IMR-90 (cell line): ENCODE measurements around the gene DPPA2. TPM values are rescaled to one million over a fixed set of nuclear protein-coding genes. Genes with fewer than 3 reads are reported as not detected.
"Not testable (repeated sequence)": the region's sequence is repeated elsewhere in the genome, so short reads cannot be mapped to it uniquely, and the experiment has no call there.

Experiments used
- ATAC-seq: fragments of 200-7000 bp; cut with Tn5 transposase; 2 replicates; pipeline ENCODE4 v1.9.1; 2020; ENCODE audit warnings: low read depth, mild to moderate bottlenecking, moderate library complexity
- BruUV-seq: library from RNA; stranded (reverse); fragments of 400-500 nt; replicated peaks from 2 replicates; lab custom pipeline; 2021; lab: Mats Ljungman, UMichigan
- CTCF ChIA-PET: fragments of 300-600 bp; formaldehyde crosslinking; extraction: SDS; loops from one replicate; lab custom pipeline; 2021; ENCODE audit warnings: antibody characterized with exemption; lab: Yijun Ruan, JAX
- POLR2A ChIA-PET: fragments of 300-600 bp; sonication (Branson Sonifier 250); formaldehyde crosslinking; loops from one replicate; lab custom pipeline; 2022; ENCODE audit warnings: antibody characterized with exemption; ENCODE audit not compliant: unreplicated experiment; lab: Charles Lee
- DNase-seq: peaks from one replicate; pipeline ENCODE4 v3.0.0; 2013
- H2AFZ ChIP-seq: replicated peaks from 2 replicates; pipeline ENCODE3; 2013; ENCODE audit warnings: low read length, mild to moderate bottlenecking; ENCODE audit not compliant: poor library complexity
- H2AK5ac ChIP-seq: 2 replicates; pipeline ENCODE4 v1.6.1; 2013; ENCODE audit warnings: low read depth, low read length, inconsistent platforms
- H2AK9ac ChIP-seq: replicated peaks from 2 replicates; pipeline ENCODE3; 2013; ENCODE audit warnings: mild to moderate bottlenecking, low read depth, low read length, moderate library complexity; ENCODE audit not compliant: poor library complexity
- H2BK120ac ChIP-seq: 2 replicates; pipeline ENCODE4 v1.6.1; 2013; ENCODE audit warnings: low read depth, low read length, inconsistent platforms
- H2BK15ac ChIP-seq: 3 replicates; pipeline ENCODE4 v1.6.1; 2013; ENCODE audit warnings: low read depth, low read length, inconsistent platforms
- H2BK20ac ChIP-seq: 2 replicates; pipeline ENCODE4 v1.6.1; 2013; ENCODE audit warnings: low read depth, mild to moderate bottlenecking, inconsistent platforms, low read length, moderate library complexity
- H2BK5ac ChIP-seq: 2 replicates; pipeline ENCODE4 v1.6.1; 2013; ENCODE audit warnings: mild to moderate bottlenecking, low read depth, low read length, inconsistent platforms; ENCODE audit not compliant: poor library complexity, severe bottlenecking
- H3K14ac ChIP-seq: replicated peaks from 2 replicates; pipeline ENCODE4 v1.6.1; 2013; ENCODE audit warnings: low read depth, low read length, inconsistent platforms
- H3K18ac ChIP-seq: 2 replicates; pipeline ENCODE4 v1.6.1; 2013; ENCODE audit warnings: low read depth, low read length, control low read depth
- H3K23ac ChIP-seq: 2 replicates; pipeline ENCODE4 v1.6.1; 2013; ENCODE audit warnings: low read depth, low read length, inconsistent platforms
- H3K27ac ChIP-seq: 2 replicates; pipeline ENCODE4 v1.5.1; 2013; ENCODE audit warnings: mild to moderate bottlenecking, control low read depth, low read length; ENCODE audit not compliant: insufficient read depth
- H3K27me3 ChIP-seq: 2 replicates; pipeline ENCODE4 v1.6.1; 2013; ENCODE audit warnings: low read length; ENCODE audit not compliant: control insufficient read depth, insufficient read depth
- H3K36me3 ChIP-seq: 2 replicates; pipeline ENCODE4 v1.6.1; 2013; ENCODE audit warnings: low read length, mixed read lengths; ENCODE audit not compliant: control insufficient read depth, insufficient read depth
- H3K4ac ChIP-seq: 2 replicates; pipeline ENCODE4 v1.6.1; 2013; ENCODE audit warnings: low read depth, low read length, inconsistent platforms
- H3K4me1 ChIP-seq: 2 replicates; pipeline ENCODE4 v1.6.1; 2013; ENCODE audit warnings: low read length, mixed read lengths; ENCODE audit not compliant: control insufficient read depth, insufficient read depth
- H3K4me2 ChIP-seq: 2 replicates; pipeline ENCODE4 v1.6.1; 2013; ENCODE audit warnings: low read depth, mild to moderate bottlenecking, control low read depth, low read length, moderate library complexity
- H3K4me3 ChIP-seq: 2 replicates; pipeline ENCODE4 v1.5.1; 2013; ENCODE audit warnings: low read depth, mild to moderate bottlenecking, control low read depth, low read length, moderate library complexity; ENCODE audit not compliant: insufficient read depth
- H3K56ac ChIP-seq: 2 replicates; pipeline ENCODE4 v1.6.1; 2013; ENCODE audit warnings: low read length, inconsistent platforms; ENCODE audit not compliant: insufficient read depth; ENCODE audit errors: extremely low read depth
- H3K79me1 ChIP-seq, 2 experiments: 2 replicates each; pipeline ENCODE4 v1.6.1; 2013; ENCODE audit warnings: low read length in 2 of 2, inconsistent platforms in 1 of 2, low read depth in 1 of 2
- H3K9ac ChIP-seq: 2 replicates; pipeline ENCODE4 v1.6.1; 2013; ENCODE audit warnings: low read depth, low read length, control low read depth
- H3K9me1 ChIP-seq: 2 replicates; pipeline ENCODE4 v1.6.1; 2013; ENCODE audit warnings: low read length, inconsistent platforms; ENCODE audit not compliant: insufficient read depth
- H3K9me3 ChIP-seq: 2 replicates; pipeline ENCODE4 v1.6.1; 2013; ENCODE audit warnings: low read length; ENCODE audit not compliant: control insufficient read depth, insufficient read depth
- H4K20me1 ChIP-seq: 2 replicates; pipeline ENCODE4 v1.6.1; 2013; ENCODE audit warnings: low read length, inconsistent platforms; ENCODE audit not compliant: insufficient read depth
- H4K5ac ChIP-seq: 2 replicates; pipeline ENCODE4 v1.6.1; 2013; ENCODE audit warnings: mild to moderate bottlenecking, low read depth, low read length, control low read depth
- H4K8ac ChIP-seq, 2 experiments: 2 replicates each; pipeline ENCODE4 v1.6.1; 2013; ENCODE audit warnings: low read depth in 2 of 2, low read length in 2 of 2, control low read depth in 1 of 2, inconsistent platforms in 1 of 2
- H4K91ac ChIP-seq: 2 replicates; pipeline ENCODE4 v1.6.1; 2013; ENCODE audit warnings: low read depth, low read length, inconsistent platforms; ENCODE audit not compliant: insufficient read depth
- BHLHE40 ChIP-seq: fragments of 150-350 bp; IDR thresholded peaks from 2 replicates; pipeline ENCODE4 v1.6.1; 2016; ENCODE audit warnings: mild to moderate bottlenecking, low read depth, low read length
- CTCF ChIP-seq: conservative IDR thresholded peaks from 2 replicates; pipeline ENCODE4 v1.5.1; 2012; ENCODE audit warnings: mild to moderate bottlenecking, low read depth, low read length, improper control_type of control experiment
- MAZ ChIP-seq: IDR thresholded peaks from 2 replicates; pipeline ENCODE4 v1.6.1; 2012; ENCODE audit warnings: low read depth, mild to moderate bottlenecking, low read length, improper control_type of control experiment, moderate library complexity, borderline replicate concordance
- NFE2L2 ChIP-seq: fragments of 150-350 bp; IDR thresholded peaks from 2 replicates; pipeline ENCODE4 v1.6.1; 2016; ENCODE audit warnings: low read depth, mild to moderate bottlenecking, low read length
- POLR2A ChIP-seq: IDR thresholded peaks from 2 replicates; pipeline ENCODE4 v1.6.1; 2012; ENCODE audit warnings: mild to moderate bottlenecking, low read depth, low read length
- RFX5 ChIP-seq: IDR thresholded peaks from 2 replicates; pipeline ENCODE4 v1.8.0; 2012; ENCODE audit warnings: low read depth, mild to moderate bottlenecking, low read length, moderate library complexity
- SMC3 ChIP-seq: fragments of 150-350 bp; IDR thresholded peaks from 2 replicates; pipeline ENCODE4 v1.6.1; 2016; ENCODE audit warnings: low read depth, mild to moderate bottlenecking, antibody characterized with exemption, low read length, moderate library complexity
- WGBS, 2 experiments: methylation state at CpG; one replicate each; pipeline versions ENCODE4 v1.1.5 to v1.1.7; 2013; ENCODE audit warnings: missing lambda C conversion rate in 2 of 2; ENCODE audit not compliant: insufficient read length in 1 of 2; ENCODE audit errors: extremely low coverage in 2 of 2; 5-methylcytosine and 5-hydroxymethylcytosine counted together
- dilution Hi-C: fragments of 300-500 bp; cut with HindIII; formaldehyde crosslinking; loops from one replicate; pipeline ENCODE4 v1.14.3; 2018; ENCODE audit warnings: low sequenced_read_pairs; ENCODE audit not compliant: unreplicated experiment
- in situ Hi-C: fragments of 300-500 bp; cut with MboI; formaldehyde crosslinking; loops from 3 replicates; pipeline ENCODE4 v1.14.3; 2019; ENCODE audit warnings: low sequenced_read_pairs, inconsistent platforms, mixed read lengths
- intact Hi-C: fragments of 100-400 bp; cut with micrococcal nuclease; formaldehyde crosslinking; loops from 2 replicates; pipeline ENCODE4 v1.10.0; 2022
- polyA plus RNA-seq, 3 experiments: library from polyadenylated mRNA; depleted of rRNA; stranded (reverse); fragments of >200 nt; gene quantifications; 2 replicates each; pipeline ENCODE4 v1.2.3, GENCODE V29; 2012; ENCODE audit warnings: low replicate concordance in 1 of 3
- total RNA-seq: library from RNA; depleted of rRNA; stranded (reverse); fragments of >200 nt; gene quantifications from 2 replicates; pipeline ENCODE4 v1.2.3, GENCODE V29; 2012

Gene DPPA2
- total and polyA plus RNA-seq, 2 of the 4 experiments (the other 2 are of a cell fraction) = not detected

GRCh38 chr3:109362823-109363222, 46.5 kb upstream of the DPPA2 start:
- Histone ChIP-seq H2AK9ac (no peak overlapping the region), H2AK5ac (no peak overlapping the region)

GRCh38 chr3:109358809-109359208, 42.5 kb upstream of the DPPA2 start:
- POLR2A ChIA-PET, ATAC-seq, H2BK20ac ChIP-seq, H3K9me3 ChIP-seq, H3K79me1 ChIP-seq, CTCF ChIA-PET, H2BK15ac ChIP-seq, H3K9ac ChIP-seq, H3K18ac ChIP-seq, H3K27ac ChIP-seq, DNase-seq, H2BK5ac ChIP-seq, H3K4me3 ChIP-seq, H2AK5ac ChIP-seq, H4K5ac ChIP-seq, H3K14ac ChIP-seq, H3K27me3 ChIP-seq, H3K9me1 ChIP-seq, H3K23ac ChIP-seq, H2AFZ ChIP-seq, H4K91ac ChIP-seq, dilution Hi-C loops, BruUV-seq, H3K36me3 ChIP-seq, H2AK9ac ChIP-seq, H4K8ac ChIP-seq, intact Hi-C loops, H4K20me1 ChIP-seq, in situ Hi-C loops, H3K4me1 ChIP-seq, H2BK120ac ChIP-seq, H3K4me2 ChIP-seq, H3K56ac ChIP-seq, H3K4ac ChIP-seq: not testable (repeated sequence)
- WGBS, 2 experiments = 32% methylated on average over 2 of the region's 2 CpGs; no CpG with 5 or more reads in 1 of the 2 experiments

More at GRCh38 chr3:109362823-109363222, 46.5 kb upstream of the DPPA2 start:
- H2BK120ac ChIP-seq = no peak overlapping the region
- H3K18ac ChIP-seq = no peak overlapping the region
- no peaks in the 10 kb centered on the region for H3K36me3 ChIP-seq
- H3K23ac ChIP-seq = no peak overlapping the region
- ATAC-seq (no peak), DNase-seq (no peak)
- no peak overlapping the region for H3K4me3 ChIP-seq
- no peak overlapping the region for H2BK15ac ChIP-seq
- H3K9me1 ChIP-seq = no peaks in the 10 kb centered on the region
- peaks cover 4% of the 10 kb centered on the region for H3K9me3 ChIP-seq
- WGBS, 2 experiments = 82% methylated on average over 2 of the region's 4 CpGs; no CpG with 5 or more reads in 1 of the 2 experiments
- ChIA-PET POLR2A (no interaction called here), CTCF (no interaction called here)
- no peak overlapping the region for H3K4me2 ChIP-seq
- no peak overlapping the region for H2BK5ac ChIP-seq
- no peaks in the 10 kb centered on the region for H4K20me1 ChIP-seq
- dilution Hi-C loops (no loop called here), in situ Hi-C loops (no loop called here), intact Hi-C loops (no loop called here)
- no peak overlapping the region for H3K4ac ChIP-seq
- no peak overlapping the region for H2AFZ ChIP-seq
- no peak overlapping the region for H2BK20ac ChIP-seq
- TF ChIP-seq BHLHE40 (no peak), RFX5 (no peak), CTCF (no peak), NFE2L2 (no peak), MAZ (no peak), POLR2A (no peak), SMC3 (no peak)
- no peak overlapping the region for H4K91ac ChIP-seq
- no peak overlapping the region for H4K5ac ChIP-seq
- H3K9ac ChIP-seq = no peak overlapping the region
- no peaks in the 10 kb centered on the region for H3K27me3 ChIP-seq
- no peak overlapping the region for H3K27ac ChIP-seq
- H3K79me1 ChIP-seq = no peaks in the 10 kb centered on the region
- H4K8ac ChIP-seq = no peak overlapping the region
- no TSS peak for BruUV-seq
- H3K14ac ChIP-seq = no peak overlapping the region
- no peak overlapping the region for H3K56ac ChIP-seq
- H3K4me1 ChIP-seq = no peaks in the 10 kb centered on the region
